GM21576 (cell line): ENCODE results near the gene CANT1.

Experiments
- ATAC-seq: cut with Tn5 transposase; IDR thresholded peaks from one replicate; pipeline ENCODE4 v1.9.1; 2021; ENCODE audit warnings: mild to moderate bottlenecking, moderate library complexity; ENCODE audit not compliant: unreplicated experiment

The CANT1 gene

DNA sequence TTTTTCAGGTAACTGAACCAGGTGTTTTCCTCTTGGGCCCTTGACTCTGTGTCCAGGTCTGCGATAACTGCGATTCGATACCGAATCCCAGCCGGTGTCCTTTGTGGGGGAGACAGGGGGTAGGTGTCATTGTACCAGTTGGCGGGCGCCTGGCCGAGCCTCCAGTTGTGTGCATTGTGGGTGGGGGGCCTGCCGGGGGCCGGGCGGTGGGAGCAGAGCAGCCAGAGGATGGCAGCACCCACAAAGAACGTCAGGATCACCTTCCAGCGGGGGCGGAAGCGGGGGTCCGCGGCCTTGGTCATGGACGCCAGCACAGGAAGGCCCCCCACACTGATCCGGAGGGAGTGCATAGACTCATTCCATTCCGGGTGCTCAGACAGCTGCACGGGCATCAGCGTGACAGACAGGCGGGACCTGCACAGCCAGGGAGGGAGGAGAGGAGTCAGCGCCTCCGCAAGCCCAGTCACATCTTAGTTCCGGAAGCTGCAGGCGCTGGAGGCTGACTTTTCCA is 12.3 kb downstream of the CANT1 start:
- ATAC-seq = no peak

DNA sequence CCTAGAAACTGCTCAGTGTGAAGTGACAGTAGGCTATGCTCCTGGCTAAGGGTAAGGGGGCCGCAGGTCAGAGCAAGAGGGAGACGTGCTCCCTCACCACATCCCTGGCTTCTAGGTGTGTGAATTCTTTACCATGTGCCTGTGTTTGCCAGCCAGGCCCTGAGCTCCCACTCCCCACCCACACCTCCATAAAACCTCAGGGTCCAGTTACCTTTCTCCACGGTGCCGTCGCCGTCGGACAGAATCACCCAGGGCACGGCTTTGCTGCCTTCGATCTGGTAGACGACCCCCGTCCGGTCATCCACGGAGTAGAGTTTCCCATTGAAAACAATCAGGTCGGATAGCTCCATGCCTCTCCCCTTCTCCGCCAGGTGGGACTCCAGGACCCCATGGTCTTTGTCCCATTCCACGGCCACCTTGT is 12.8 kb downstream of the CANT1 start:
- ATAC-seq = no peak

DNA sequence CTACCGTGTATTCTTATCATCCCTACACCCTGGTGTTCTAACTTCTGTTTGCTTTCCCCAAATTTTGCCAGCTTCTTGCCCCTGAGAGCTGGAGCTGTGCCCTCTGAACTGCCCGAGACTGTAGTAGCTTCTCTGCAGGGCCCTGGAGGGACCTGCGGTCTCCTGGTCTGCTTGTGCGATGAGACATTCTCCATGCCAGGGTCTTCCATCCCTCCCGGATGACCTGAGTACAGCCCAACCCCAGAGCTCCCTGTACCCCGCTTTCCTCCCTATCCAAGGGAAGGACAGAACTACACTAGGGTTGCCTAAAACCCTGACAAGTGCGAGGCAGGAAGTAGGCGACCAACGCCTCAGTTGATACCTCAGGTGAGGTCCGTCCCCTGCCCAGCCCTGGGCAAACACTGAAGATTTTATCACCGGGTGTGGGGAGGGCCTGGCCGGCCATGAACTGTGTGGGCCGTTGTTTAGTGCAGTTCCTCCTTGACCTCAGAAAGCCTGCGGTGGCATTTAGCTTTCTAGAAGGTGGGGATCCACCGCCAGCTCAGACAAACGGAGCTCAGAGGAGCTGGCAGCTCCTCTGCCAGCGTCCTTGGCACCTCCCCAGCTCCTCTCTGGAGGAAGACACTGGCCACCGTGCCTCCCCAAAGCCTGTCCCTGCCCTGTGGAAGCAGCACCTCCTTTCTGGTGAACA is 13.7 kb downstream of the CANT1 start:
- no peak for ATAC-seq

DNA sequence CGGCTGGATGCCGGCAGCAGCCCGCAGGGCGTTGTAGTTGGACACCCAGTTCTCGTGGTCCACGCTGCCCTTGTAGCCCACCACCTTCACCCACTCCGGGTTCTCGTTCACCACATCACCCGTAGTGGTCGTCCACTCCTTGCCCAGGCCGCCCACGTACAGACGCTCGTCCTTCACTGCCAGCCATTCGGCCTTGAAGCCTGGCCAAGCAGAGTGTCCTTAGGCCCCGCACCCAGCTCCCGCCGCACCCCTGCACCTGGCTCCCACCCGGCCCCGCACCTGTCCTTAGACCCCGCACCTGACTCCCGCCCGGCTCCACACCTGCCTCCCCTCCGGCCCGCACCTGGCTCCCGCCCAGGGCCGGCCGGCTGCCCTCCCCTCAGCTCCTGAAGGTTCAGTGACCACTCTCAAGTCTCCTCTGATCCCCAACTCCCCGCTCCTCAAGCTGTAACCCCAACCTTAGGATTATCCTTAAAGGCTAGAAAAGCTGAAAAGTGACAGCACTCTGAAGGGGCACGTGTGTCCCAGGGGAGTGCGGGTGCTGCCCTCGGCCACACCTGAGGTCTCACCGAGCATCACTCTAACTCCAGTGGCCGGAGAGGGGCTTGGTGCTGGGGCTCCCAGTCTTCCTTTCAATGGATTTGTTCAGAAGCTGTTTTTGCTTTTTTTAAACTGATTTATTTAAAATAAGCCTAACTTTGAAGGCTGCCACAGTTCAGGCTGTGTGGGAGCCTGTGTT is 14.4 kb downstream of the CANT1 start:
- no peak for ATAC-seq

DNA sequence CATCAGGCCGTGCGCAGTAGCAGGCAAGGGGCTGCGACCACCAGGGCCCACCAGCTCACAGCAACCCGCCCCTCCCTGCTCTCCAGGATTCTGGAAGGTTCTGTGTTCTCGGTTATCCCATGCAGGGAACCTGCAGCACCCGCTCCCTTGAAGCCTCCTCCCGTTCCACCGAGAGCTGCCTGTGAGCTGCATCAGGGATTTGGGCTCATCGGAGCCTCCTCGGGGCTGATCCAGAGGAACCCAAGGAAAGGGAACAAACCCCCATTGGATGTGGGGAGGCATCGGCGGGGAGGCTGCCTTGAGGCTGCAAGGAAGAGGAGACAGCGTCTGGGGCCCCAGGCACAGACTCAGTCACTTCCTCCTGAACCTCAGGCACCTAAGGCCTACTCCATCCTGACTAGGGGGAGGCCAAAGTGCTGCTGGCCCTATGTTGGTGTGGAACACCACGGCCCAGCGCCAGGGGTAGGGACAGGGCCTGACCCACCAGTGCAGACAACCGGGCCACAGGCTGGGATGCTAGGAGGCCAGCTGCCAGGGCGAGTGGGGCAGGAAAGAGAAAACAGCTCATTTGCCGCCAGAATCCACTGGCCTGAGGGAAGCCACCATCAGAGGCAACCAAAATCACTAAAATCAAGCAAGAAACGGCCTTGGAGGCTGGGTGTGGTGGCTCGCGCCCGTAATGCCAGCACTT is 15.4 kb downstream of the CANT1 start:
- no peak for ATAC-seq

DNA sequence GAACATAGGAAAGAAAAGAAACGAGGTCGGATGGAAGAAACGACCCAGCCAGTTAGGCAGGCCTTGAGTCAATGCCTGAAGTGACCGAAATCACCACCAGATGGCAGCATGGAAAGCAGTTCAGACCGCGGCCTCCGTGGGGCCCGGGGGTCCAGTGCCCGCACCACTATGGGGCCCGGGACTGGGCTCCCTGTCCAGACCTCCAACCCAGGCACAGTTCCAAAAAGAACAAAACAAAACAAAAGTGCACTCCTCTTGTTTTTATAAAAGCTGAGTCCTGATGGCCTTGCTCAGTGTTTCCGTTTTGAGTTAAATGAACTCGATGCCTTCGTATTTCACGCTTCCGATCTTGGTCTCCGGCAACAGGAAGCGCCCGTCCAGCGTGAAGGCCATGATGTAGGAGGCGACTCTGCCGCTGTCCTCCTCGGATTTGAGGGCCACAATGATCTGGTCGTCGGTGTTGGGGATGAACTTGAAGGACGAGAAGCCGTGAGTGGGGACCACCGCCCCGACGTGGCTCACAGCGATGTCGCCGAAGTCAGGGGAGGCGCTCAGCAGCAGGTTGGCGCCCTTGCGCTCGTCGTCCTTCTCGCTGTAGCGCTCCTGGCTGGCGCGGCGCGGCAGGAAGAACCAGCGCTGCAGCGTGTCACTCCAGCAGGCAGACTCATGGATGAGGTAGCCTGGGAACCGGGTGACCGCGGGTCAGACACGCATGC is 16.2 kb downstream of the CANT1 start:
- ATAC-seq = no peak

DNA sequence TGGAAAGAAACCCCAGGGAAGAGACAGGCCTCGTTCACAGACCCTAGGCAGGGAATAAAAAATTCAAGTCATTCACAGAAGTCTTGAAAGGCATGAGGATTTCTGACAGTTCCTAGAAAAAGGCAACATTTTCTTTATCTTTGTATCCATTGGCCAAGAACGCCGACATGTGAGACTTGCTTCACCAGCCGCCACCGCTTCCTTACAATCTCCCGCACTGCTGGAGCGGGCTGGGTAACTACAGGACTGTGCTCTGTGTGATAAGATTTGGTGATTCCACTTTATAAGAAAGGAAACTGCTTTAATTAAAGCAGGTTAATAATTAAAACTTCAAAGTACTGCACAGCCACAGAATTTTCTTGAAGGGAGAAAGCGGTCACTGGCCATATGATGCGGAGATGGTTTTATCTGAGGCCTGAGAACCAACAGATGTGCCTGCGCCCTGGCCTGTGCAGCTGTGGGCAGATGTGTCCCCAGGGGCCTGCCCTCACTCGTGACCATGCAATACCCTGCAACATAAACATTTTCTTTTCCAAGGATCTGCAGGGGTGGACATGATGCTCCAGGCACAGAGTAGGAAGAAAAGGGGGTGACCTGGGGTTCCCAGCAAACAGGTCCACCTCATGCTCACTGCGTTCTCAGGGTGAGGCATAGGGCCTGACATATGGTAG is 16.9 kb downstream of the CANT1 start:
- no peak for ATAC-seq

DNA sequence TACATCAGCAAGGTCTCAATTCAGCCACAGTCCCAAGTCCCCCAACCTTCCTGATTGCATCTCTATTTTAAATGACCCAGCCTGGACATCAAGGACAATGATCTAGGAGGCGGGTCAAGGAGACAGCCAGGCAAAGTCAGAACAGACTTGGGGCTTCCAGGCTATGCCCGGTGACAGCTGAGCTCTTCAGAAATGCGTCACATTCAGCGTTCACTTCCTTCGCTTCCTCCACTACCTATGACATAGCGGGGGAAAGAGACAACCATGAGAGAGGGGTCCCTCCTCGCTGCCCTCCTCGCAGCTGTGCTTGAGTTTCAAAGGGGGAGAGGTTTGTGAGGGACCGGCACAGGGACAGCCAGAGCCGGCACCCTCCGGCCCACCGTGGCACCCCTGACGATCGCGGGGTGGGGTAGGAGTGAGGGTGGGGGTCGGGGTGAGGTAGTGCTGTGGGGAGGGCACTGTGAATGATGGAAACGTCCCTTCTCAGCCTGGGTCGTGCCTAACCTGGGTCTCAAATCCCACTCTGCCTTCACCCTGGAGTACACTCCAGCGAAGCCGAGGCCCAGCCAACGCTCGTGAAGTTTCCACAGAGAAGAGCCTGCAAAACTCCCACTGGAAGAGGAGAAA is 17.5 kb downstream of the CANT1 start:
- no peak for ATAC-seq

DNA sequence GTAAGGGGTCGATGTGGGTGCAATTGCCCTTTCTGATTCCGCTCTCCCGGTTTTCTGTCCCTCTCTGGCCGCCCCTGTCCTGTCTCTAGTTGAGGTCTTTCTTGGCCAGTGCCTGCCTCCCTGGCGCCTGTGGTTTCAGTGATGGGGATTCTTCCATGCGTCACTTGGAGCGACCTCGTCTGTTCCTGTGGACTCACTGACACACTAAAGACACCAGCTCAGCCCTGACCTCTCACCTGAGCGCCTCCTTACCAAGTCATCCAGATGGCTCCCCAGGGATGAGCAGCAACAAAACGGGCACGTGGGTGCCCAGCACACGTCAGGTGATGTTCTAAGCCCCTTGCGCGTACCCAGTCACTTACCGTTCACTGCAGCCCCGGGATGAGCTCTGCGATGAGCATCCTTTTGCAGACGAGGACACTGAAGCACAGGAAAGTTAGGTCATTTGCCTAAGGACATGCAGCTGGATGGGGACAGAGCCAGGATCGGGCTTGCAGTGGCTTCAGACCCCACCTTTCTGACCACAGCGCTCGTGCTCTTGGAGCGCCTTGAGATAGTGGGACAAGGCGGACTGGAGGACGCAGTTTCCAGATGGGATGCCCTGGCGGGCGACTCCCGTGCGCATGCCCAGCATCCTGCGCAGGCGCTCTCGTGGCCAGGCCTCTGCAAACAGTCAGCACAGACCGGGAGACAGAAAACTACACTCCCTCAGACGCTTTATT is 18.4 kb downstream of the CANT1 start:
- no peak for ATAC-seq

DNA sequence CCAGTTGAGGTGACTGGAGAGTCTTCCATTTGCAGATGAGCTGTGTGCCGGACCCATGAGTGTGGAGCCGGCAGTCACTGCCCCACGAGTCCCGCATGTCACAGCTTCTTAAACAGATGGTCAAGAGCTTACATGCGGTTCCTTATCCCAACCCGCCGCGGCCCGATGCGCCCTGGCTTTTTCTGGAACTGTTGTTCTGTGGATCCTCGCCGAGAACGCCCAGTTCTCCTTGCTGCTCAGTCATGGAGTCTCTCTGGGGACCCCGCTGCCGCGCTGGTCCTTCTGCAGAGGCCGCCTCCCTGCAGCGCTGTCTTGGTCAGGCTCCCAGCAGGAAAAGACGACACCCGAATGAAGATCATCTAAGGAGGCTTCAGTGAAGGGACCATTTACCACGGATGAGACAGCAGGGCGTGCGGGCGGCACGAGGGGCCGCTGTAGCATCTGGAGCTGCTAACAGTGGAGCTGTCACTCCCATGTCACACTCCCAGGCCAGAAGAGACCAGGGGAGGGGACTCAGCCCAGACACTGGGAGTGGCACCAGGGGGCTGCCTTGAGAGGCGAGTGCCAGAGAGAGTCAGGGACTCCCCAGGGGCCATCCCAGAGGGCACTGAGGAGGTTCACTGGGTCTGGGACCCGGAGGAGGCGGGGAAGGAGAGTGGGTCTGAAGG is 19.1 kb downstream of the CANT1 start:
- ATAC-seq = no peak

DNA sequence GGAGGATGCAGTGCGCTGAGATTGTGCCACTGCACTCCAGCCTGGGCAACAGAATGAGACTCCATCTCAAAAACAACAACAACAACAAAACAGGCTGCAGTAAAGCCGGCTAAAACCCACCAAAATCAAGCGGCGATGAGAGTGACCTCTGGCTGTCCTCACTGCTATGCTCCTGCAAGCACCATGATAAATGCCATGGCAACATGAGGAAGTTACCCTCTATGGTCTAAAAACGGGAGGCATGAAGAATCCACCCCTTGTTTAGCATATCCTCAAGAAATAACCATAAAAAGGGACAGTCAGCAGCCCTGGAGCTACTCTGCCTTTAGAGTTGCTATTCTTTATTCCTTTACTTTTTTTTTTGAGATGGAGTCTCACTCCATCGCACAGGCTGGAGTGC is 21.4 kb downstream of the CANT1 start:
- no peak for ATAC-seq

DNA sequence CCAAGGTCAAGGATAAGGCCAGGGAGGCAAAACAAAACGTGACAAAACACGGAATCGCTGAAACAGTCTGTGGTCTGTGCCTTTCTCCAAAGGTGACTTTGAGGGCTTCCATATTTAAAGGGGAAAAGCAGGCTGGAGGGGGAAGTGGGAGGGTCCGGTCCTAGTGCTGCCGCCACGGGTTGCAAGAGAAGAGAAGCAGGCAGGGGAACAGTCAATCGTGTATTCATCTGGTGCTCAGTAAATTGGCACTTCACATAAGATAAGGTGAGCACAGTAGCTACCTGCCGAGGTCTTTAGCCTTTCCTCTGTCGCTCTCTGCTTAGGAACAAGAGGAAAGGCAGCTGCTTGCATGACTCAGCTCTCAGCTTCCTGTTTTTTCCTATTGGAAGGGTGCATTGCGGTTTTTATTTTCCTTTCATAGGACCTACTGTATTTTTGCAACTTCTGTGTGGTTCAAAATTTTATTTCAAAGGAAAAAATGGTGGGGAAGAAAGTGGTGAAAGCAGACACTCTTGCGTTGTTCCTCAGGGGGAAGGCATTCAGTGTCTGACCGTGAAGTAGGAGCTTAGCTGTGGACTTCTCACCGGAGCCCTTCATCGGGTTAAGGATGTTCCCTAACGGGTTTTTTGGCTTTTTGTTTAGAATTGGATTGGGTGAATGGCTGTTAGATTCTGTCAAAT is 22.8 kb downstream of the CANT1 start:
- ATAC-seq = no peak

DNA sequence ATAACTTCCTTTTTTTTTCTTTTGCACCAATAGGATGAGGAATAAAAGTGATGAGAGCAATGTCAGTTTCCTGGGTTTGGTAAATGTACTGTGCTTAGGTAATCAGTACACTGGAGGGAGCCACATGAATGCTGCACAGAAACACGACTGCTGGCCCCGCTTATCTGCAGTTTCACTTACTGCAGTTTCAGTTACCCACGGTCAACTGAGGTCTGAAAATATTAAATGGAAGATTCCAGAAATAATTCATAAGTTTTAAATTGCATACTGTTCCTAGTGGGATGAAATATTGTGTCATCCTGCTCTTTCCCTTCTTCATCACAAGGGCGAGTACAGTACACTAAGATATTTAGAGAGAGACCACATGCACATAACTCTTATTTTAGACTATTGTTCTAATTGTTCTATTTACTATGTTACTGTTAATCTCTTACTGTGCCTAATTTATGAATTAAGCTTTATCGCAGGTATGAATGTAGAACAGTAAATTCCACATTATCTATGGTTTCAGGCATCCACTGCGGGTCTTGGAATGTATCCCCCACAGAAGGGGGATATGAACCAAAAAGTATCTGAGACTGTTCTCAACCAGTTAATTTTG is 23.4 kb downstream of the CANT1 start:
- ATAC-seq = no peak

DNA sequence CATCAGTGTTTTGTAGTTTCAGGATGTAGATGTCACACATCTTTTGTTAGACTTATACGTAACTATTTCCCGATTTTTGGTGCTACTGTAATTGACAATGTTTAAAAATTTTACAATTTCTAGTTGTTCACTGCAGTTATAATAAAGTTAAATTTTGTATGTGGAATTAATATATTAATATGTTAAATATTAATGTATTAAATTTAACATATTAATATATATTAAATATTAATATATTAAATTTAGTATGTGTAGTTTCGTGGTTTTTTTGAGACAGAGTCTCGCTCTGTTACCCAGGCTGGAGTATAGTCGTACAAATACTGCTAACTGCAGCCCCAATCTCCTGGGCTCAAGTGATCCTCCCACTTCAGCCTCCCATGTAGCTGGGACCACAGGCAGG is 24.2 kb downstream of the CANT1 start:
- ATAC-seq = no peak

DNA sequence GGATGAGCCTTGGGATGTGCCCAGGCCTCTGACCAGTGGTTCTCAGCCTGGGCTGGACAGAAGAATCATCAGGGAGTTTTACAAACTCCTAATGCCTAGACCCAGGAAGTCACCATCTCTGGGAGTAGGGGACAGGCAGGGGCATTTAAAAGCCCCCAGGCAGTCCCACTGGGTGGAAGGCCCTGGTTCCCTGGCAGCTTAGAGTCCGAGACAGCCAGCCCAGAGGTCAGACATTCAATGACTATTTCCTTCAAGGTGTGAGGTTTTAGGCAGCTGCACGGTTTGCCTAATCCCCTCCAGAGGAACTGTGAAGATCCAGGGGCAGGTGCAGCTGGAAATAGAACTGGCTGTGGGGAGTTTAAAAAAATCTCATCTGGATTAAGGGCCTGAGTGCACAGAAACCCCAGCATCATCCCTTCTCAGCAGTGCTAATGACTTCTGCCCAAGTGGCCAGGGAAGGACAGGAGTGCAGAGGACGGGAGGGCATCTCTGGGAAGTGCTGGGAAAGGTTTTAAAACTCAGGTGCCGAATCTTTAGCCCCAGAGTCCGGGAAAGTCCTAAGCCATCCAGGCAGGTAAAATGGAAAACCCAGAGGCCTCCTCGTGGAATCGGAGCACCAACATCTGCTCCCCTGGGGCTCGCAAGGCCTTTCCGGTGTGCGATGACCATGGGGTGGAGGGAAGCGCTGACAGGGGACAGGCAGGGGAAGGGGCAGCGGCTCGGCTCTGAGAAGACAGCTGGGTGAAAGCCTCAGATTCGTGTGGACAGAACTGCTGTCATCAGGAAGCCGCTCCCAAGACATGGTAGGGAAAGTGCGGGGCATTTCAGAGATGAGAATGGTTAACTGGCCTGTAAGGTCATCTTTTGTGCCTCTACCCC is 28.3 kb downstream of the CANT1 start:
- no peak for ATAC-seq

DNA sequence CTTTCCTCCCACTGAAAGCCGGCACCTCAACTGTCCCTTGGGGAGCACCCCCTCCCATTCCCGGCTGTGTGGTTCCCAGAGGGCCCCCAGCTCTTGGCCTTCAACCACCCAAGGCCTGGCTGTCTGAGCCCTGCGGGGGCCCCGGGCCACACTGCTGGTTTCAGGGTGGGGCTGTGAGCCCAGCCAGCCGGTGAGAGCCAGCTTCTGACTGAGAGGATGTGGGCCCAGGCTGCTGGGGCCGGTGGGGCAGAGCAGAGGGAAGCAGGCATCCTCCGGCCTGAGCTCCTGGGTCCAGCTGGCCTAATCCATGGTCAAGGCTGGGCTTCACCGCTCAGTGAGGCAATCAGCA is 29.0 kb downstream of the CANT1 start:
- no peak for ATAC-seq
